Thyroid gland (tissue), 4 donors: ENCODE results near the gene SORL1.

Experiments
- CTCF ChIP-seq, 6 experiments: fragments of 200-600 bp in 3 of 6; fragments of 450-650 bp in 3 of 6; sonication (generic) in 3 of 6; IDR thresholded peaks; one replicate each; pipeline ENCODE4 v1.5.1; 2016 to 2019; ENCODE audit warnings: antibody characterized with exemption in 6 of 6, mild to moderate bottlenecking in 2 of 6, inconsistent platforms in 1 of 6, moderate library complexity in 1 of 6
- POLR2A ChIP-seq, 2 donors: fragments of 450-650 bp; IDR thresholded peaks; one replicate each; pipeline ENCODE4 v1.6.1; 2017; ENCODE audit warnings: antibody characterized with exemption in 2 of 2, mild to moderate bottlenecking in 2 of 2, moderate library complexity in 1 of 2

GRCh38 chr11:121661880-121662486, 209.9 kb downstream of the SORL1 start:
- no peak for TF ChIP-seq CTCF (IDR thresholded peaks at IDR 0.05)
- TF ChIP-seq POLR2A (IDR thresholded peaks at IDR 0.05) = no peak
